DMS 273 treated with DMSO at 0.1 percent for 48 hours (cell line): Measurements from ENCODE around the gene NOL4L.
"Not testable (repeated sequence)": the region's sequence is repeated elsewhere in the genome, so short reads cannot be mapped to it uniquely, and the experiment has no call there.

Experiments used
- DNase-seq: peaks from one replicate; lab custom pipeline; 2025; lab: John Stamatoyannopoulos, UW

NOL4L gene

GRCh38 chr20:32507998-32508774 lies 76.9 kb downstream of the NOL4L start:
- no peak for DNase-seq

- DNase-seq = no peak
These were observed 78.4 kb downstream of the NOL4L start for GRCh38 chr20:32506721-32507120.

- no peak for DNase-seq
These were observed 79.2 kb downstream of the NOL4L start for GRCh38 chr20:32505723-32506473.

GRCh38 chr20:32501709-32502108 lies 83.4 kb downstream of the NOL4L start:
- DNase-seq = no peak

GRCh38 chr20:32497589-32498224 lies 87.4 kb downstream of the NOL4L start:
- DNase-seq = no peak

GRCh38 chr20:32496811-32497533 lies 88.2 kb downstream of the NOL4L start:
- DNase-seq = no peak

GRCh38 chr20:32495949-32496348 lies 89.2 kb downstream of the NOL4L start:
- DNase-seq = no peak

GRCh38 chr20:32495217-32495565 lies 89.9 kb downstream of the NOL4L start:
- DNase-seq = no peak

GRCh38 chr20:32494483-32495216 lies 90.5 kb downstream of the NOL4L start:
- no peak for DNase-seq

- DNase-seq = no peak
These were observed 91.8 kb downstream of the NOL4L start for GRCh38 chr20:32493356-32493755.

- DNase-seq = not testable (repeated sequence)
These were observed 93.4 kb downstream of the NOL4L start for GRCh38 chr20:32491764-32492151.

GRCh38 chr20:32490942-32491763 lies 94.0 kb downstream of the NOL4L start:
- no peak for DNase-seq

GRCh38 chr20:32488066-32488838 lies 96.9 kb downstream of the NOL4L start:
- no peak for DNase-seq

GRCh38 chr20:32487381-32487780 lies 97.8 kb downstream of the NOL4L start:
- no peak for DNase-seq

GRCh38 chr20:32485770-32486478 lies 99.2 kb downstream of the NOL4L start:
- no peak for DNase-seq

GRCh38 chr20:32484958-32485769 lies 100.0 kb downstream of the NOL4L start:
- peak; percentile 46 for DNase-seq

GRCh38 chr20:32484225-32484957 lies 100.7 kb downstream of the NOL4L start:
- no peak for DNase-seq
